H1 (cell line): Measurements from ENCODE around the gene VAX1. TPM values are rescaled to one million over a fixed set of nuclear protein-coding genes. Genes with fewer than 3 reads are reported as not detected.

Source experiments
- CBX8 ChIP-seq: fragments of 300-800, 300-1000 bp; sonication (generic); IDR thresholded peaks from 2 replicates; pipeline ENCODE4 v1.7.1; 2016; ENCODE audit warnings: low read depth, low read length, borderline replicate concordance
- GTF2F1 ChIP-seq: IDR thresholded peaks from 2 replicates; pipeline ENCODE4 v1.6.1; 2012; ENCODE audit warnings: low read depth, low read length, improper control_type of control experiment, borderline replicate concordance
- polyA plus RNA-seq, 7 experiments: library from polyadenylated mRNA; depleted of rRNA in 3 of 7; stranded (reverse) in 5 of 7; unstranded in 2 of 7; fragments of >200 nt in 5 of 7; fragments of 200-250 nt in 2 of 7; gene quantifications; 1 replicate in 5 of 7; 2 replicates in 1 of 7; 4 replicates in 1 of 7; pipeline versions ENCODE4 v1.2.1 to v1.2.3, GENCODE V29; 2011 to 2013; ENCODE audit warnings: missing spikeins in 2 of 7, mixed read lengths in 2 of 7
- total RNA-seq: library from RNA; stranded (reverse); fragmentation: NEBNext Ultra II Directional; extraction: Animal tissue kit (Norgen Biotek cat#: 25700); gene quantifications from 2 replicates; pipeline ENCODE4 v1.2.1, GENCODE V29; 2021

The VAX1 gene
- total and polyA plus RNA-seq, 2 of the 8 experiments (the other 6 are each of a cell fraction or from before 2014, with no cell fraction given) = not detected

- TF ChIP-seq CBX8 (no peak), GTF2F1 (no peak)
These were observed 45.7 kb downstream of the VAX1 start (continued) for GRCh38 chr10:117092386-117092785.
